Astrocyte (in vitro differentiated cells and primary cell): ENCODE results near the gene RUFY3. TPM values are rescaled to one million over a fixed set of nuclear protein-coding genes. Genes with fewer than 3 reads are reported as not detected.

Source experiments
- DNase-seq: peaks from one replicate; pipeline ENCODE4 v3.0.0-alpha.2; 2010; ENCODE audit warnings: low read depth
- FAIRE-seq: peaks from 2 replicates; lab custom pipeline; 2011; peaks lifted over from hg19 to GRCh38; lab: Jason Lieb, UNC
- H2AFZ ChIP-seq: 2 replicates; pipeline ENCODE4 v1.6.0; 2012; ENCODE audit warnings: low read depth, low read length, inconsistent platforms
- H3K27ac ChIP-seq: 2 replicates; pipeline ENCODE4 v1.5.1; 2011; ENCODE audit warnings: low read depth, low read length, inconsistent platforms
- H3K27me3 ChIP-seq: 2 replicates; pipeline ENCODE4 v1.6.0; 2011; ENCODE audit warnings: low read length, inconsistent platforms; ENCODE audit not compliant: insufficient read depth
- H3K36me3 ChIP-seq: 2 replicates; pipeline ENCODE4 v1.5.1; 2011; ENCODE audit warnings: low read length, inconsistent platforms; ENCODE audit not compliant: insufficient read depth
- H3K4me1 ChIP-seq: 2 replicates; pipeline ENCODE4 v1.5.1; 2011; ENCODE audit warnings: low read length, inconsistent platforms; ENCODE audit not compliant: insufficient read depth
- H3K4me2 ChIP-seq: 2 replicates; pipeline ENCODE4 v1.6.0; 2012; ENCODE audit warnings: low read length, inconsistent platforms
- H3K4me3 ChIP-seq: 2 replicates; pipeline ENCODE4 v1.5.1; 2011; ENCODE audit warnings: low read depth, mild to moderate bottlenecking, low read length, inconsistent platforms; ENCODE audit not compliant: insufficient read depth
- H3K79me2 ChIP-seq: 2 replicates; pipeline ENCODE4 v1.6.0; 2012; ENCODE audit warnings: mild to moderate bottlenecking, low read length, inconsistent platforms; ENCODE audit not compliant: insufficient read depth
- H3K9ac ChIP-seq: 2 replicates; pipeline ENCODE4 v1.6.0; 2012; ENCODE audit warnings: mild to moderate bottlenecking, low read length, inconsistent platforms
- H3K9me3 ChIP-seq: 2 replicates; pipeline ENCODE4 v1.5.1; 2012; ENCODE audit warnings: low read depth, mild to moderate bottlenecking, low read length, inconsistent platforms; ENCODE audit not compliant: insufficient read depth
- H4K20me1 ChIP-seq: 2 replicates; pipeline ENCODE4 v1.6.0; 2012; ENCODE audit warnings: low read length, inconsistent platforms; ENCODE audit not compliant: insufficient read depth
- H3K27ac Mint-ChIP-seq: one replicate; pipeline ENCODE4 v1.8.0; 2021; ENCODE audit warnings: mild to moderate bottlenecking, mixed read lengths; ENCODE audit not compliant: unreplicated experiment
- H3K27me3 Mint-ChIP-seq: one replicate; pipeline ENCODE4 v1.8.0; 2021; ENCODE audit warnings: low read depth, mixed read lengths; ENCODE audit not compliant: unreplicated experiment
- H3K36me3 Mint-ChIP-seq: one replicate; pipeline ENCODE4 v1.8.0; 2021; ENCODE audit warnings: low read depth, mixed read lengths; ENCODE audit not compliant: unreplicated experiment
- H3K4me1 Mint-ChIP-seq: one replicate; pipeline ENCODE4 v1.8.0; 2021; ENCODE audit warnings: low read depth, mixed read lengths; ENCODE audit not compliant: unreplicated experiment
- H3K4me3 Mint-ChIP-seq: one replicate; pipeline ENCODE4 v1.8.0; 2021; ENCODE audit warnings: mild to moderate bottlenecking, moderate library complexity, mixed read lengths; ENCODE audit not compliant: unreplicated experiment
- H3K9me3 Mint-ChIP-seq: one replicate; pipeline ENCODE4 v1.8.0; 2021; ENCODE audit warnings: mild to moderate bottlenecking, mixed read lengths; ENCODE audit not compliant: unreplicated experiment
- EZH2 ChIP-seq: IDR thresholded peaks from 2 replicates; pipeline ENCODE4 v1.6.1; 2012; ENCODE audit warnings: mild to moderate bottlenecking, low read length, inconsistent platforms; ENCODE audit not compliant: insufficient read depth
- total RNA-seq: library from RNA; stranded (reverse); gene quantifications from 2 replicates; pipeline ENCODE4 v1.2.1, GENCODE V29; 2021
- TF ChIP-seq, protein P1 (sequence below): IDR thresholded peaks from 2 replicates; pipeline ENCODE4 v1.5.1; 2011; ENCODE audit warnings: low read depth, mild to moderate bottlenecking, inconsistent platforms, low read length, moderate library complexity; ENCODE audit not compliant: insufficient read depth

RUFY3 gene
- total RNA-seq, 1 donor from 2014 or later: 57.5 TPM

- H3K4me1 Mint-ChIP-seq: no peaks in the 10 kb centered on the region
- H3K27ac Mint-ChIP-seq: no peak overlapping the region
- H2AFZ ChIP-seq: no peak overlapping the region
- H3K9ac ChIP-seq: no peak overlapping the region
- H3K79me2 ChIP-seq: no peaks in the 10 kb centered on the region
- H3K27me3 ChIP-seq: no peaks in the 10 kb centered on the region
- H3K9me3 ChIP-seq: no peaks in the 10 kb centered on the region
- DNase-seq: peak; percentile 53
- no peak overlapping the region for H3K4me3 ChIP-seq
- TF ChIP-seq, protein P1, sequence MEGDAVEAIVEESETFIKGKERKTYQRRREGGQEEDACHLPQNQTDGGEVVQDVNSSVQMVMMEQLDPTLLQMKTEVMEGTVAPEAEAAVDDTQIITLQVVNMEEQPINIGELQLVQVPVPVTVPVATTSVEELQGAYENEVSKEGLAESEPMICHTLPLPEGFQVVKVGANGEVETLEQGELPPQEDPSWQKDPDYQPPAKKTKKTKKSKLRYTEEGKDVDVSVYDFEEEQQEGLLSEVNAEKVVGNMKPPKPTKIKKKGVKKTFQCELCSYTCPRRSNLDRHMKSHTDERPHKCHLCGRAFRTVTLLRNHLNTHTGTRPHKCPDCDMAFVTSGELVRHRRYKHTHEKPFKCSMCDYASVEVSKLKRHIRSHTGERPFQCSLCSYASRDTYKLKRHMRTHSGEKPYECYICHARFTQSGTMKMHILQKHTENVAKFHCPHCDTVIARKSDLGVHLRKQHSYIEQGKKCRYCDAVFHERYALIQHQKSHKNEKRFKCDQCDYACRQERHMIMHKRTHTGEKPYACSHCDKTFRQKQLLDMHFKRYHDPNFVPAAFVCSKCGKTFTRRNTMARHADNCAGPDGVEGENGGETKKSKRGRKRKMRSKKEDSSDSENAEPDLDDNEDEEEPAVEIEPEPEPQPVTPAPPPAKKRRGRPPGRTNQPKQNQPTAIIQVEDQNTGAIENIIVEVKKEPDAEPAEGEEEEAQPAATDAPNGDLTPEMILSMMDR: no peak
- TF ChIP-seq EZH2: no peak
- H3K36me3 Mint-ChIP-seq: no peaks in the 10 kb centered on the region
- no peaks in the 10 kb centered on the region for H3K9me3 Mint-ChIP-seq
- no peaks in the 10 kb centered on the region for H3K4me1 ChIP-seq
- H3K36me3 ChIP-seq: peaks cover 22% of the 10 kb centered on the region
- no peaks in the 10 kb centered on the region for H4K20me1 ChIP-seq
- no peak for FAIRE-seq
- H3K4me2 ChIP-seq: no peak overlapping the region
- H3K27me3 Mint-ChIP-seq: no peaks in the 10 kb centered on the region
- no peak overlapping the region for H3K27ac ChIP-seq
- no peak overlapping the region for H3K4me3 Mint-ChIP-seq
These were observed 57.2 kb downstream of the RUFY3 start for GRCh38 chr4:70778888-70779422.

GRCh38 chr4:70783096-70783495, 61.3 kb downstream of the RUFY3 start:
- no peak overlapping the region for H3K4me2 ChIP-seq
- no peaks in the 10 kb centered on the region for H3K27me3 Mint-ChIP-seq
- H3K4me1 Mint-ChIP-seq: no peaks in the 10 kb centered on the region
- peaks cover 22% of the 10 kb centered on the region for H3K36me3 ChIP-seq
- peaks cover 3% of the 10 kb centered on the region for H3K36me3 Mint-ChIP-seq
- no peaks in the 10 kb centered on the region for H3K9me3 ChIP-seq
- no peaks in the 10 kb centered on the region for H3K27me3 ChIP-seq
- H3K27ac Mint-ChIP-seq: no peak overlapping the region
- no peak overlapping the region for H3K4me3 ChIP-seq
- TF ChIP-seq, protein P1: no peak
- no peak for TF ChIP-seq EZH2
- DNase-seq (no peak), FAIRE-seq (no peak)
- no peaks in the 10 kb centered on the region for H3K4me1 ChIP-seq
- no peak overlapping the region for H3K27ac ChIP-seq
- no peaks in the 10 kb centered on the region for H3K79me2 ChIP-seq
- H4K20me1 ChIP-seq: no peaks in the 10 kb centered on the region
- H3K4me3 Mint-ChIP-seq: no peak overlapping the region
- H3K9ac ChIP-seq: no peak overlapping the region
- no peaks in the 10 kb centered on the region for H3K9me3 Mint-ChIP-seq
- no peak overlapping the region for H2AFZ ChIP-seq

DNA sequence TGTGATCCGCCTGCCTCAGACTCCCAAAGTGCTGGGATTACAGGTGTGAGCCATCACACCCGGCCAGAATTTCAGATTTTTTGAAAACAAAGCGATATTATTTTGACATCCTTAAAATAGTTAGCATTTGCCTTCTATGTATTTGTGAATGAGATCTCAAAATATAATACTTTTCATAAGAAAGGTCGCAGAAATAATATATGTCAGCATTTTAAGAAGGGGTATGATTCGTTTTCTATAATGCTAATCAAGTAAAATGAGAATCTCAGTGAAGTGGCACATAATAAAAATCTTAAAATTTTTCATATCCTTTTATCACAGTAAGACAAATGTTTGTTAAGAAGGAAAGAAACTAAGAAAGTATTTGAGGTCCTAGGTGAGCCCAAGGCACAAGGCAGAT, 65.7 kb downstream of the RUFY3 start:
- H3K4me1 Mint-ChIP-seq: no peaks in the 10 kb centered on the region
- no peaks in the 10 kb centered on the region for H3K27me3 ChIP-seq
- no peaks in the 10 kb centered on the region for H3K4me1 ChIP-seq
- FAIRE-seq: no peak
- no peak overlapping the region for H2AFZ ChIP-seq
- H3K36me3 ChIP-seq: peaks cover 26% of the 10 kb centered on the region
- H3K27me3 Mint-ChIP-seq: no peaks in the 10 kb centered on the region
- no peak for DNase-seq
- no peak overlapping the region for H3K4me3 Mint-ChIP-seq
- no peaks in the 10 kb centered on the region for H4K20me1 ChIP-seq
- TF ChIP-seq EZH2: no peak
- TF ChIP-seq, protein P1: no peak
- no peak overlapping the region for H3K4me2 ChIP-seq
- no peak overlapping the region for H3K9ac ChIP-seq
- H3K4me3 ChIP-seq: no peak overlapping the region
- H3K9me3 ChIP-seq: no peaks in the 10 kb centered on the region
- H3K27ac ChIP-seq: no peak overlapping the region
- no peaks in the 10 kb centered on the region for H3K9me3 Mint-ChIP-seq
- H3K36me3 Mint-ChIP-seq: peaks cover 7% of the 10 kb centered on the region
- H3K79me2 ChIP-seq: no peaks in the 10 kb centered on the region
- no peak overlapping the region for H3K27ac Mint-ChIP-seq
